H1 (cell line): Measurements from ENCODE around the gene CERKL. TPM values are rescaled to one million over a fixed set of nuclear protein-coding genes. Genes with fewer than 3 reads are reported as not detected.

ENCODE experiments used
- CTCF ChIA-PET: fragments of 300-600 bp; sonication (Branson Sonifier 250); formaldehyde crosslinking; loops from one replicate; lab custom pipeline; 2021; ENCODE audit not compliant: partially characterized antibody; lab: Charles Lee
- POLR2A ChIA-PET: fragments of 300-600 bp; sonication (Branson Sonifier 250); formaldehyde crosslinking; loops from one replicate; lab custom pipeline; 2021; ENCODE audit warnings: inconsistent platforms; ENCODE audit not compliant: partially characterized antibody; lab: Charles Lee
- DNase-seq, 2 experiments: peaks; one replicate each; pipeline versions ENCODE4 v3.0.0 to v3.0.0-alpha.2; 2010 to 2022; ENCODE audit warnings: low spot score in 2 of 2, low read depth in 1 of 2, mixed read lengths in 1 of 2
- FAIRE-seq: peaks from 2 replicates; lab custom pipeline; 2011; peaks lifted over from hg19 to GRCh38; lab: Jason Lieb, UNC
- H2AFZ ChIP-seq: 2 replicates; pipeline ENCODE4 v1.8.1; 2012; ENCODE audit warnings: low read length, inconsistent platforms
- H2AK5ac ChIP-seq: 2 replicates; pipeline ENCODE4 v1.6.1; 2013; ENCODE audit warnings: low read depth, low read length
- H2BK120ac ChIP-seq: replicated peaks from 2 replicates; pipeline ENCODE3; 2013; ENCODE audit warnings: low read depth, low read length, inconsistent platforms
- H2BK12ac ChIP-seq: 2 replicates; pipeline ENCODE4 v1.6.1; 2013; ENCODE audit warnings: low read depth, low read length
- H2BK15ac ChIP-seq: 2 replicates; pipeline ENCODE4 v1.6.1; 2013; ENCODE audit warnings: low read length
- H2BK20ac ChIP-seq: 2 replicates; pipeline ENCODE4 v1.6.1; 2013; ENCODE audit warnings: low read length
- H2BK5ac ChIP-seq: 2 replicates; pipeline ENCODE4 v1.6.1; 2013; ENCODE audit warnings: low read depth, low read length
- H3K14ac ChIP-seq: 2 replicates; pipeline ENCODE4 v1.6.1; 2013; ENCODE audit warnings: inconsistent platforms; ENCODE audit not compliant: insufficient read length
- H3K18ac ChIP-seq: 2 replicates; pipeline ENCODE4 v1.6.1; 2013; ENCODE audit warnings: low read length; ENCODE audit errors: extremely low read depth
- H3K23ac ChIP-seq: 2 replicates; pipeline ENCODE4 v1.6.1; 2013; ENCODE audit warnings: inconsistent platforms; ENCODE audit not compliant: insufficient read length
- H3K23me2 ChIP-seq: 2 replicates; pipeline ENCODE4 v1.6.1; 2013; ENCODE audit warnings: low read depth, low read length
- H3K27ac ChIP-seq: 2 replicates; pipeline ENCODE4 v1.6.1; 2011; ENCODE audit warnings: low read depth, low read length, inconsistent platforms
- H3K27me3 ChIP-seq, 4 experiments: replicated peaks in 1 of 4; 1 replicate in 1 of 4; 2 replicates in 3 of 4; pipeline versions ENCODE4 v1.6.1 to v1.8.1; 2011 to 2013; ENCODE audit warnings: low read length in 3 of 4, mild to moderate bottlenecking in 3 of 4, inconsistent platforms in 2 of 4, mixed read lengths in 2 of 4, moderate library complexity in 1 of 4; ENCODE audit not compliant: control insufficient read depth in 3 of 4, insufficient read depth in 3 of 4; ENCODE audit errors: extremely low read depth in 1 of 4
- H3K36me3 ChIP-seq, 4 experiments: 2 replicates each; pipeline versions ENCODE4 v1.6.1 to v1.8.1; 2011 to 2013; ENCODE audit warnings: mild to moderate bottlenecking in 4 of 4, low read length in 3 of 4, moderate library complexity in 2 of 4, control low read depth in 1 of 4, inconsistent platforms in 1 of 4; ENCODE audit not compliant: insufficient read depth in 4 of 4, control insufficient read depth in 2 of 4
- H3K4ac ChIP-seq: replicated peaks from 2 replicates; pipeline ENCODE3; 2013; ENCODE audit warnings: low read length, low read depth, mixed read lengths, inconsistent platforms; ENCODE audit not compliant: insufficient read length
- H3K4me1 ChIP-seq, 4 experiments: replicated peaks in 1 of 4; 1 replicate in 1 of 4; 2 replicates in 3 of 4; pipeline versions ENCODE4 v1.6.1 to v1.8.1; 2011 to 2013; ENCODE audit warnings: low read length in 3 of 4, inconsistent platforms in 2 of 4, mixed read lengths in 1 of 4; ENCODE audit not compliant: insufficient read depth in 4 of 4, control insufficient read depth in 3 of 4
- H3K4me2 ChIP-seq, 2 experiments: 2 replicates each; pipeline versions ENCODE4 v1.6.1 to v1.8.1; 2011 to 2013; ENCODE audit warnings: low read depth in 2 of 2, low read length in 2 of 2, control low read depth in 1 of 2, inconsistent platforms in 1 of 2, mild to moderate bottlenecking in 1 of 2; ENCODE audit not compliant: insufficient read depth in 1 of 2
- H3K4me3 ChIP-seq, 4 experiments: fragments of 200-600, 300-600 bp in 1 of 4; sonication (generic), shearing (Covaris generic), sonication (Bioruptor Twin) in 1 of 4; 2 replicates each; pipeline versions ENCODE4 v1.5.1 to v1.8.1; 2011 to 2016; ENCODE audit warnings: low read length in 4 of 4, low read depth in 3 of 4, control low read depth in 2 of 4, inconsistent platforms in 2 of 4, mild to moderate bottlenecking in 2 of 4, mixed read lengths in 1 of 4, moderate library complexity in 1 of 4; ENCODE audit not compliant: insufficient read depth in 2 of 4; ENCODE audit errors: extremely low read depth in 1 of 4
- H3K56ac ChIP-seq: replicated peaks from 2 replicates; pipeline ENCODE3; 2013; ENCODE audit warnings: low read depth, mild to moderate bottlenecking, mixed read lengths, low read length, inconsistent platforms; ENCODE audit not compliant: insufficient read length
- H3K79me1 ChIP-seq: 2 replicates; pipeline ENCODE4 v1.6.1; 2013; ENCODE audit warnings: low read depth, low read length, control low read depth
- H3K79me2 ChIP-seq, 2 experiments: 2 replicates each; pipeline versions ENCODE4 v1.6.1 to v1.8.1; 2012 to 2013; ENCODE audit warnings: low read length in 2 of 2, mild to moderate bottlenecking in 2 of 2, inconsistent platforms in 1 of 2; ENCODE audit not compliant: insufficient read depth in 2 of 2, control insufficient read depth in 1 of 2
- H3K9ac ChIP-seq, 4 experiments: replicated peaks in 1 of 4; 1 replicate in 1 of 4; 2 replicates in 3 of 4; pipeline versions ENCODE4 v1.6.1 to v1.8.1; 2011 to 2013; ENCODE audit warnings: low read depth in 3 of 4, low read length in 3 of 4, control low read depth in 2 of 4, mild to moderate bottlenecking in 2 of 4, moderate library complexity in 2 of 4, inconsistent platforms in 1 of 4; ENCODE audit errors: extremely low read depth in 1 of 4
- H3K9me3 ChIP-seq, 2 experiments: 2 replicates each; pipeline versions ENCODE4 v1.6.1 to v1.8.1; 2012 to 2013; ENCODE audit warnings: mild to moderate bottlenecking in 2 of 2, moderate library complexity in 2 of 2, control low read depth in 1 of 2, inconsistent platforms in 1 of 2, low read depth in 1 of 2, low read length in 1 of 2, mixed read lengths in 1 of 2; ENCODE audit not compliant: insufficient read depth in 2 of 2
- H4K20me1 ChIP-seq, 2 experiments: replicated peaks in 1 of 2; 2 replicates each; pipeline versions ENCODE3 to v1.8.1; 2011 to 2013; ENCODE audit warnings: inconsistent platforms in 2 of 2, low read length in 2 of 2, mild to moderate bottlenecking in 1 of 2; ENCODE audit not compliant: insufficient read depth in 2 of 2, control insufficient read depth in 1 of 2
- H4K5ac ChIP-seq: 2 replicates; pipeline ENCODE4 v1.6.1; 2013; ENCODE audit warnings: low read length, low read depth, mixed read lengths, inconsistent platforms; ENCODE audit not compliant: insufficient read length
- H4K8ac ChIP-seq: 2 replicates; pipeline ENCODE4 v1.8.0; 2013; ENCODE audit warnings: mild to moderate bottlenecking, moderate library complexity, low read length, inconsistent platforms; ENCODE audit not compliant: insufficient read depth; ENCODE audit errors: extremely low read depth
- H4K91ac ChIP-seq: replicated peaks from 2 replicates; pipeline ENCODE3; 2013; ENCODE audit warnings: low read length, mixed read lengths, inconsistent platforms; ENCODE audit not compliant: insufficient read length
- ASH2L ChIP-seq: fragments of 200-600, 300-600 bp; sonication (generic); IDR thresholded peaks from one replicate; pipeline ENCODE4 v1.7.1; 2017; ENCODE audit warnings: low read length
- ATF2 ChIP-seq: IDR thresholded peaks from 2 replicates; pipeline ENCODE4 v1.6.1; 2012; ENCODE audit warnings: low read length, inconsistent platforms
- E2F6 ChIP-seq: IDR thresholded peaks from 2 replicates; pipeline ENCODE4 v1.6.1; 2012; ENCODE audit warnings: inconsistent platforms
- EZH2 ChIP-seq: fragments of 200-600 bp; sonication (generic); IDR thresholded peaks from 2 replicates; pipeline ENCODE4 v1.7.1; 2012; ENCODE audit warnings: low read depth, mild to moderate bottlenecking, moderate library complexity, low read length, inconsistent platforms; ENCODE audit not compliant: severe bottlenecking
- FOSL1 ChIP-seq: IDR thresholded peaks from 2 replicates; pipeline ENCODE4 v1.6.1; 2011; ENCODE audit warnings: mild to moderate bottlenecking, low read depth, low read length, moderate library complexity; ENCODE audit not compliant: insufficient read depth
- KDM1A ChIP-seq: fragments of 200-600, 300-600 bp; sonication (generic); IDR thresholded peaks from 2 replicates; pipeline ENCODE4 v1.7.1; 2016; ENCODE audit warnings: mild to moderate bottlenecking, low read length, borderline replicate concordance
- SAP30 ChIP-seq: fragments of 300-600 bp; sonication (generic); IDR thresholded peaks from 2 replicates; pipeline ENCODE4 v1.7.1; 2012; ENCODE audit warnings: low read length, moderate library complexity, mild to moderate bottlenecking, inconsistent platforms; ENCODE audit not compliant: insufficient read depth, insufficient replicate concordance
- SIX5 ChIP-seq: IDR thresholded peaks from 2 replicates; pipeline ENCODE4 v1.6.1; 2011; ENCODE audit warnings: mild to moderate bottlenecking, low read depth, low read length
- SP2 ChIP-seq: IDR thresholded peaks from 2 replicates; pipeline ENCODE4 v1.6.1; 2012; ENCODE audit warnings: mild to moderate bottlenecking, low read length, inconsistent platforms
- SRF ChIP-seq: IDR thresholded peaks from 2 replicates; pipeline ENCODE4 v1.6.1; 2011; ENCODE audit warnings: mild to moderate bottlenecking, low read depth, low read length, moderate library complexity
- TAF1 ChIP-seq: IDR thresholded peaks from 2 replicates; pipeline ENCODE4 v1.6.1; 2011; ENCODE audit warnings: mild to moderate bottlenecking, low read depth, low read length
- YY1 ChIP-seq: IDR thresholded peaks from 2 replicates; pipeline ENCODE4 v1.6.1; 2011; ENCODE audit warnings: low read depth, mild to moderate bottlenecking, low read length
- WGBS, 2 experiments: shearing (Covaris generic) in 1 of 2; methylation state at CpG; one replicate each; pipeline versions ENCODE4 v1.1.6 to v1.1.7; 2013 to 2015; ENCODE audit warnings: low lambda C conversion rate in 2 of 2, mixed read lengths in 2 of 2, inconsistent platforms in 1 of 2, low coverage in 1 of 2, missing lambda C conversion rate in 1 of 2; ENCODE audit not compliant: insufficient replicate concordance in 2 of 2, insufficient coverage in 1 of 2, insufficient read length in 1 of 2; ENCODE audit errors: extremely low coverage in 1 of 2, missing lambda C conversion rate in 1 of 2; 5-methylcytosine and 5-hydroxymethylcytosine counted together
- polyA plus RNA-seq, 7 experiments: library from polyadenylated mRNA; depleted of rRNA in 3 of 7; stranded (reverse) in 5 of 7; unstranded in 2 of 7; fragments of >200 nt in 5 of 7; fragments of 200-250 nt in 2 of 7; gene quantifications; 1 replicate in 5 of 7; 2 replicates in 1 of 7; 4 replicates in 1 of 7; pipeline versions ENCODE4 v1.2.1 to v1.2.3, GENCODE V29; 2011 to 2013; ENCODE audit warnings: missing spikeins in 2 of 7, mixed read lengths in 2 of 7
- total RNA-seq: library from RNA; stranded (reverse); fragmentation: NEBNext Ultra II Directional; extraction: Animal tissue kit (Norgen Biotek cat#: 25700); gene quantifications from 2 replicates; pipeline ENCODE4 v1.2.1, GENCODE V29; 2021

The CERKL gene
- total and polyA plus RNA-seq, 2 of the 8 experiments (the other 6 are each of a cell fraction or from before 2014, with no cell fraction given): 0.05 TPM; not detected in 1

- WGBS, 2 experiments: 82% methylated on average over 3 of the region's 3 CpGs; no CpG with 5 or more reads in 1 of the 2 experiments
- no peak for TF ChIP-seq SP2
- no peak for TF ChIP-seq SAP30
- TF ChIP-seq E2F6: no peak
- TF ChIP-seq EZH2: no peak
- no peak for TF ChIP-seq YY1
- TF ChIP-seq FOSL1: no peak
- no peak for TF ChIP-seq KDM1A
- TF ChIP-seq ASH2L: no peak
- no peak for TF ChIP-seq SRF
- no peak for TF ChIP-seq ATF2
- TF ChIP-seq TAF1: no peak
- TF ChIP-seq SIX5: no peak
These were observed 3.3 kb upstream of the CERKL start for GRCh38 chr2:181660181-181660580.

More at GRCh38 chr2:181660181-181660580, 3.3 kb upstream of the CERKL start:
- Histone ChIP-seq H3K4me2 (no peak overlapping the region), H2AK5ac (no peak overlapping the region), H3K79me2 (no peaks in the 10 kb centered on the region), H3K36me3 (no peaks in the 10 kb centered on the region), H3K4me1 (peaks cover 4 to 11% (median 7%) of the 10 kb centered on the region in 4 experiments; a peak in 5 of 7 replicates), H3K23ac (no peak overlapping the region), H4K20me1 (peaks cover 0 to 2% of the 10 kb centered on the region in 2 experiments), H4K8ac (no peak overlapping the region), H4K91ac (no peak overlapping the region), H2AFZ (no peak overlapping the region), H3K4ac (no peak overlapping the region), H2BK20ac (no peak overlapping the region), H3K56ac (no peak overlapping the region), H2BK15ac (no peak overlapping the region), H2BK120ac (no peak overlapping the region), H3K9ac (no peak overlapping the region), H4K5ac (no peak overlapping the region), H3K4me3 (no peak overlapping the region), H2BK12ac (no peak overlapping the region), H3K23me2 (peaks cover 4% of the 10 kb centered on the region; the same call in 1 of the 2 replicates), H3K14ac (no peak overlapping the region), H3K9me3 (no peaks in the 10 kb centered on the region), H3K27ac (no peak overlapping the region), H3K79me1 (no peaks in the 10 kb centered on the region), H3K18ac (no peak overlapping the region), H3K27me3 (peaks cover 23 to 43% (median 37%) of the 10 kb centered on the region in 4 experiments), H2BK5ac (no peak overlapping the region)
- CTCF ChIA-PET: no interaction called here
- POLR2A ChIA-PET: no interaction called here
- no peak for DNase-seq
- no peak for FAIRE-seq
